ENCODE measurements around the gene KLHL35.

Gene KLHL35

GRCh38 chr11:75432911-75433321, at the start of gene KLHL35:
KLHL35 (minus strand) TSS chr11:75433203; CDS start chr11:75430629, 2,574 bp downstream.
- DNase-seq (ENCODE audit: low read depth) = no peak

GRCh38 chr11:75481922-75482606, 49.1 kb upstream of the KLHL35 start:
- DNase-seq (ENCODE audit: low read depth) = no peak

GRCh38 chr11:75481223-75481921, 48.4 kb upstream of the KLHL35 start:
- DNase-seq (ENCODE audit: low read depth) = no peak

GRCh38 chr11:75480185-75481175, 47.5 kb upstream of the KLHL35 start:
- no peak for DNase-seq (ENCODE audit: low read depth)

GRCh38 chr11:75479597-75480145, 46.7 kb upstream of the KLHL35 start:
- DNase-seq (ENCODE audit: low read depth) = no peak

GRCh38 chr11:75478783-75479596, 46.0 kb upstream of the KLHL35 start:
- no peak for DNase-seq (ENCODE audit: low read depth)

- DNase-seq (ENCODE audit: low read depth) = no peak
These were observed 44.6 kb upstream of the KLHL35 start for GRCh38 chr11:75477614-75477935.

GRCh38 chr11:75476739-75477613, 44.0 kb upstream of the KLHL35 start:
- no peak for DNase-seq (ENCODE audit: low read depth)

- no peak for DNase-seq (ENCODE audit: low read depth)
These were observed 43.0 kb upstream of the KLHL35 start for GRCh38 chr11:75475767-75476650.

GRCh38 chr11:75474878-75475766, 42.1 kb upstream of the KLHL35 start:
- DNase-seq (ENCODE audit: low read depth) = peak; percentile 22

- DNase-seq (ENCODE audit: low read depth) = no peak
These were observed 41.2 kb upstream of the KLHL35 start for GRCh38 chr11:75474240-75474639.

GRCh38 chr11:75473684-75474083, 40.7 kb upstream of the KLHL35 start:
- no peak for DNase-seq (ENCODE audit: low read depth)

- DNase-seq (ENCODE audit: low read depth) = no peak
These were observed 39.2 kb upstream of the KLHL35 start for GRCh38 chr11:75472081-75472732.

- no peak for DNase-seq (ENCODE audit: low read depth)
These were observed 38.4 kb upstream of the KLHL35 start for GRCh38 chr11:75471176-75471973.

- no peak for DNase-seq (ENCODE audit: low read depth)
These were observed 37.6 kb upstream of the KLHL35 start for GRCh38 chr11:75470476-75471080.

GRCh38 chr11:75469785-75470405, 36.9 kb upstream of the KLHL35 start:
- DNase-seq (ENCODE audit: low read depth) = no peak
